ENCODE measurements around the gene PAAF1. TPM values are rescaled to one million over a fixed set of nuclear protein-coding genes. Genes with fewer than 3 reads are reported as not detected.

The PAAF1 gene
- total and polyA plus RNA-seq, 2 of the 13 experiments (the other 11 are each of a cell fraction or from before 2014, with no cell fraction given), result 13.5 to 28.8 TPM

GRCh38 chr11:73876424-73877310, at the start of gene PAAF1, which contains the start of gene COA4 (continued):
- TF ChIP-seq, protein P1, sequence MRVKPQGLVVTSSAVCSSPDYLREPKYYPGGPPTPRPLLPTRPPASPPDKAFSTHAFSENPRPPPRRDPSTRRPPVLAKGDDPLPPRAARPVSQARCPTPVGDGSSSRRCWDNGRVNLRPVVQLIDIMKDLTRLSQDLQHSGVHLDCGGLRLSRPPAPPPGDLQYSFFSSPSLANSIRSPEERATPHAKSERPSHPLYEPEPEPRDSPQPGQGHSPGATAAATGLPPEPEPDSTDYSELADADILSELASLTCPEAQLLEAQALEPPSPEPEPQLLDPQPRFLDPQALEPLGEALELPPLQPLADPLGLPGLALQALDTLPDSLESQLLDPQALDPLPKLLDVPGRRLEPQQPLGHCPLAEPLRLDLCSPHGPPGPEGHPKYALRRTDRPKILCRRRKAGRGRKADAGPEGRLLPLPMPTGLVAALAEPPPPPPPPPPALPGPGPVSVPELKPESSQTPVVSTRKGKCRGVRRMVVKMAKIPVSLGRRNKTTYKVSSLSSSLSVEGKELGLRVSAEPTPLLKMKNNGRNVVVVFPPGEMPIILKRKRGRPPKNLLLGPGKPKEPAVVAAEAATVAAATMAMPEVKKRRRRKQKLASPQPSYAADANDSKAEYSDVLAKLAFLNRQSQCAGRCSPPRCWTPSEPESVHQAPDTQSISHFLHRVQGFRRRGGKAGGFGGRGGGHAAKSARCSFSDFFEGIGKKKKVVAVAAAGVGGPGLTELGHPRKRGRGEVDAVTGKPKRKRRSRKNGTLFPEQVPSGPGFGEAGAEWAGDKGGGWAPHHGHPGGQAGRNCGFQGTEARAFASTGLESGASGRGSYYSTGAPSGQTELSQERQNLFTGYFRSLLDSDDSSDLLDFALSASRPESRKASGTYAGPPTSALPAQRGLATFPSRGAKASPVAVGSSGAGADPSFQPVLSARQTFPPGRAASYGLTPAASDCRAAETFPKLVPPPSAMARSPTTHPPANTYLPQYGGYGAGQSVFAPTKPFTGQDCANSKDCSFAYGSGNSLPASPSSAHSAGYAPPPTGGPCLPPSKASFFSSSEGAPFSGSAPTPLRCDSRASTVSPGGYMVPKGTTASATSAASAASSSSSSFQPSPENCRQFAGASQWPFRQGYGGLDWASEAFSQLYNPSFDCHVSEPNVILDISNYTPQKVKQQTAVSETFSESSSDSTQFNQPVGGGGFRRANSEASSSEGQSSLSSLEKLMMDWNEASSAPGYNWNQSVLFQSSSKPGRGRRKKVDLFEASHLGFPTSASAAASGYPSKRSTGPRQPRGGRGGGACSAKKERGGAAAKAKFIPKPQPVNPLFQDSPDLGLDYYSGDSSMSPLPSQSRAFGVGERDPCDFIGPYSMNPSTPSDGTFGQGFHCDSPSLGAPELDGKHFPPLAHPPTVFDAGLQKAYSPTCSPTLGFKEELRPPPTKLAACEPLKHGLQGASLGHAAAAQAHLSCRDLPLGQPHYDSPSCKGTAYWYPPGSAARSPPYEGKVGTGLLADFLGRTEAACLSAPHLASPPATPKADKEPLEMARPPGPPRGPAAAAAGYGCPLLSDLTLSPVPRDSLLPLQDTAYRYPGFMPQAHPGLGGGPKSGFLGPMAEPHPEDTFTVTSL (CRISPR knock-in tag; IDR thresholded peaks at IDR 0.05; ENCODE audit: borderline replicate concordance), result peak; percentile 53; the same call in 1 of the 2 replicates
- TF ChIP-seq ZNF781 (CRISPR knock-in tag; IDR thresholded peaks at IDR 0.05; ENCODE audit: borderline replicate concordance, not compliant biosample characterization), result peak; percentile 46
- TF ChIP-seq, protein P2, sequence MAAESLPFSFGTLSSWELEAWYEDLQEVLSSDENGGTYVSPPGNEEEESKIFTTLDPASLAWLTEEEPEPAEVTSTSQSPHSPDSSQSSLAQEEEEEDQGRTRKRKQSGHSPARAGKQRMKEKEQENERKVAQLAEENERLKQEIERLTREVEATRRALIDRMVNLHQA (CRISPR knock-in tag; IDR thresholded peaks at IDR 0.05), result no peak
- TF ChIP-seq RBM39 (IDR thresholded peaks at IDR 0.05; ENCODE audit: low read depth, low read length, poor library complexity, severe bottlenecking), result peak; percentile 90
- TF ChIP-seq, protein P3, sequence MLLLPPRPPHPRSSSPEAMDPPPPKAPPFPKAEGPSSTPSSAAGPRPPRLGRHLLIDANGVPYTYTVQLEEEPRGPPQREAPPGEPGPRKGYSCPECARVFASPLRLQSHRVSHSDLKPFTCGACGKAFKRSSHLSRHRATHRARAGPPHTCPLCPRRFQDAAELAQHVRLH (CRISPR knock-in tag; IDR thresholded peaks at IDR 0.05; ENCODE audit: borderline replicate concordance, low read depth), result peak; percentile 23
- TF ChIP-seq SAFB2 (CRISPR knock-in tag; IDR thresholded peaks at IDR 0.05; ENCODE audit: borderline replicate concordance, low read depth), result peak; percentile 30; the same call in 1 of the 2 replicates
- TF ChIP-seq FOXP4 (CRISPR knock-in tag; IDR thresholded peaks at IDR 0.05), result peak; percentile 39; the same call in 1 of the 2 replicates
- no peak; the same call in 1 of the 2 replicates for TF ChIP-seq THAP8 (CRISPR knock-in tag; IDR thresholded peaks at IDR 0.05; ENCODE audit: borderline replicate concordance)
- peak; percentile 94 for TF ChIP-seq ARID4A (CRISPR knock-in tag; IDR thresholded peaks at IDR 0.05; ENCODE audit: borderline replicate concordance)
- TF ChIP-seq ARNTL (CRISPR knock-in tag; IDR thresholded peaks at IDR 0.05), result peak; percentile 79
